IMR-90 (cell line): Measurements from ENCODE around the gene SF3B5. TPM values are rescaled to one million over a fixed set of nuclear protein-coding genes. Genes with fewer than 3 reads are reported as not detected.

Experiments
- ATAC-seq: fragments of 200-7000 bp; cut with Tn5 transposase; 2 replicates; pipeline ENCODE4 v1.9.1; 2020; ENCODE audit warnings: low read depth, mild to moderate bottlenecking, moderate library complexity
- BruUV-seq: library from RNA; stranded (reverse); fragments of 400-500 nt; replicated peaks from 2 replicates; lab custom pipeline; 2021; lab: Mats Ljungman, UMichigan
- CTCF ChIA-PET: fragments of 300-600 bp; formaldehyde crosslinking; extraction: SDS; loops from one replicate; lab custom pipeline; 2021; ENCODE audit warnings: antibody characterized with exemption; lab: Yijun Ruan, JAX
- POLR2A ChIA-PET: fragments of 300-600 bp; sonication (Branson Sonifier 250); formaldehyde crosslinking; loops from one replicate; lab custom pipeline; 2022; ENCODE audit warnings: antibody characterized with exemption; ENCODE audit not compliant: unreplicated experiment; lab: Charles Lee
- DNase-seq: peaks from one replicate; pipeline ENCODE4 v3.0.0; 2013
- H2AFZ ChIP-seq: replicated peaks from 2 replicates; pipeline ENCODE3; 2013; ENCODE audit warnings: low read length, mild to moderate bottlenecking; ENCODE audit not compliant: poor library complexity
- H2AK5ac ChIP-seq: 2 replicates; pipeline ENCODE4 v1.6.1; 2013; ENCODE audit warnings: low read depth, low read length, inconsistent platforms
- H2AK9ac ChIP-seq: replicated peaks from 2 replicates; pipeline ENCODE3; 2013; ENCODE audit warnings: mild to moderate bottlenecking, low read depth, low read length, moderate library complexity; ENCODE audit not compliant: poor library complexity
- H2BK120ac ChIP-seq: 2 replicates; pipeline ENCODE4 v1.6.1; 2013; ENCODE audit warnings: low read depth, low read length, inconsistent platforms
- H2BK15ac ChIP-seq: 3 replicates; pipeline ENCODE4 v1.6.1; 2013; ENCODE audit warnings: low read depth, low read length, inconsistent platforms
- H2BK20ac ChIP-seq: 2 replicates; pipeline ENCODE4 v1.6.1; 2013; ENCODE audit warnings: low read depth, mild to moderate bottlenecking, inconsistent platforms, low read length, moderate library complexity
- H2BK5ac ChIP-seq: 2 replicates; pipeline ENCODE4 v1.6.1; 2013; ENCODE audit warnings: mild to moderate bottlenecking, low read depth, low read length, inconsistent platforms; ENCODE audit not compliant: poor library complexity, severe bottlenecking
- H3K14ac ChIP-seq: replicated peaks from 2 replicates; pipeline ENCODE4 v1.6.1; 2013; ENCODE audit warnings: low read depth, low read length, inconsistent platforms
- H3K18ac ChIP-seq: 2 replicates; pipeline ENCODE4 v1.6.1; 2013; ENCODE audit warnings: low read depth, low read length, control low read depth
- H3K23ac ChIP-seq: 2 replicates; pipeline ENCODE4 v1.6.1; 2013; ENCODE audit warnings: low read depth, low read length, inconsistent platforms
- H3K27ac ChIP-seq: 2 replicates; pipeline ENCODE4 v1.5.1; 2013; ENCODE audit warnings: mild to moderate bottlenecking, control low read depth, low read length; ENCODE audit not compliant: insufficient read depth
- H3K27me3 ChIP-seq: 2 replicates; pipeline ENCODE4 v1.6.1; 2013; ENCODE audit warnings: low read length; ENCODE audit not compliant: control insufficient read depth, insufficient read depth
- H3K36me3 ChIP-seq: 2 replicates; pipeline ENCODE4 v1.6.1; 2013; ENCODE audit warnings: low read length, mixed read lengths; ENCODE audit not compliant: control insufficient read depth, insufficient read depth
- H3K4ac ChIP-seq: 2 replicates; pipeline ENCODE4 v1.6.1; 2013; ENCODE audit warnings: low read depth, low read length, inconsistent platforms
- H3K4me1 ChIP-seq: 2 replicates; pipeline ENCODE4 v1.6.1; 2013; ENCODE audit warnings: low read length, mixed read lengths; ENCODE audit not compliant: control insufficient read depth, insufficient read depth
- H3K4me2 ChIP-seq: 2 replicates; pipeline ENCODE4 v1.6.1; 2013; ENCODE audit warnings: low read depth, mild to moderate bottlenecking, control low read depth, low read length, moderate library complexity
- H3K4me3 ChIP-seq: 2 replicates; pipeline ENCODE4 v1.5.1; 2013; ENCODE audit warnings: low read depth, mild to moderate bottlenecking, control low read depth, low read length, moderate library complexity; ENCODE audit not compliant: insufficient read depth
- H3K56ac ChIP-seq: 2 replicates; pipeline ENCODE4 v1.6.1; 2013; ENCODE audit warnings: low read length, inconsistent platforms; ENCODE audit not compliant: insufficient read depth; ENCODE audit errors: extremely low read depth
- H3K79me1 ChIP-seq, 2 experiments: 2 replicates each; pipeline ENCODE4 v1.6.1; 2013; ENCODE audit warnings: low read length in 2 of 2, inconsistent platforms in 1 of 2, low read depth in 1 of 2
- H3K9ac ChIP-seq: 2 replicates; pipeline ENCODE4 v1.6.1; 2013; ENCODE audit warnings: low read depth, low read length, control low read depth
- H3K9me1 ChIP-seq: 2 replicates; pipeline ENCODE4 v1.6.1; 2013; ENCODE audit warnings: low read length, inconsistent platforms; ENCODE audit not compliant: insufficient read depth
- H3K9me3 ChIP-seq: 2 replicates; pipeline ENCODE4 v1.6.1; 2013; ENCODE audit warnings: low read length; ENCODE audit not compliant: control insufficient read depth, insufficient read depth
- H4K20me1 ChIP-seq: 2 replicates; pipeline ENCODE4 v1.6.1; 2013; ENCODE audit warnings: low read length, inconsistent platforms; ENCODE audit not compliant: insufficient read depth
- H4K5ac ChIP-seq: 2 replicates; pipeline ENCODE4 v1.6.1; 2013; ENCODE audit warnings: mild to moderate bottlenecking, low read depth, low read length, control low read depth
- H4K8ac ChIP-seq, 2 experiments: 2 replicates each; pipeline ENCODE4 v1.6.1; 2013; ENCODE audit warnings: low read depth in 2 of 2, low read length in 2 of 2, control low read depth in 1 of 2, inconsistent platforms in 1 of 2
- H4K91ac ChIP-seq: 2 replicates; pipeline ENCODE4 v1.6.1; 2013; ENCODE audit warnings: low read depth, low read length, inconsistent platforms; ENCODE audit not compliant: insufficient read depth
- CEBPB ChIP-seq: IDR thresholded peaks from 2 replicates; pipeline ENCODE4 v1.6.1; 2012; ENCODE audit warnings: low read depth, low read length, improper control_type of control experiment
- CTCF ChIP-seq: conservative IDR thresholded peaks from 2 replicates; pipeline ENCODE4 v1.5.1; 2012; ENCODE audit warnings: mild to moderate bottlenecking, low read depth, low read length, improper control_type of control experiment
- ELK1 ChIP-seq: fragments of 150-350 bp; IDR thresholded peaks from 2 replicates; pipeline ENCODE4 v1.6.1; 2016; ENCODE audit warnings: low read depth, mild to moderate bottlenecking, low read length, moderate library complexity, borderline replicate concordance
- MAZ ChIP-seq: IDR thresholded peaks from 2 replicates; pipeline ENCODE4 v1.6.1; 2012; ENCODE audit warnings: low read depth, mild to moderate bottlenecking, low read length, improper control_type of control experiment, moderate library complexity, borderline replicate concordance
- MXI1 ChIP-seq: IDR thresholded peaks from 2 replicates; pipeline ENCODE4 v1.6.1; 2012; ENCODE audit warnings: low read depth, mild to moderate bottlenecking, low read length, moderate library complexity, borderline replicate concordance
- NFE2L2 ChIP-seq: fragments of 150-350 bp; IDR thresholded peaks from 2 replicates; pipeline ENCODE4 v1.6.1; 2016; ENCODE audit warnings: low read depth, mild to moderate bottlenecking, low read length
- RAD21 ChIP-seq: IDR thresholded peaks from 2 replicates; pipeline ENCODE4 v1.6.1; 2012; ENCODE audit warnings: low read length, improper control_type of control experiment
- RCOR1 ChIP-seq: IDR thresholded peaks from 2 replicates; pipeline ENCODE4 v1.6.1; 2012; ENCODE audit warnings: mild to moderate bottlenecking, low read length, improper control_type of control experiment; ENCODE audit not compliant: insufficient replicate concordance
- RFX5 ChIP-seq: IDR thresholded peaks from 2 replicates; pipeline ENCODE4 v1.8.0; 2012; ENCODE audit warnings: low read depth, mild to moderate bottlenecking, low read length, moderate library complexity
- USF2 ChIP-seq: fragments of 150-350 bp; IDR thresholded peaks from 2 replicates; pipeline ENCODE4 v1.6.1; 2017; ENCODE audit warnings: mild to moderate bottlenecking, antibody characterized with exemption, low read length, low read depth
- WGBS, 2 experiments: methylation state at CpG; one replicate each; pipeline versions ENCODE4 v1.1.5 to v1.1.7; 2013; ENCODE audit warnings: missing lambda C conversion rate in 2 of 2; ENCODE audit not compliant: insufficient read length in 1 of 2; ENCODE audit errors: extremely low coverage in 2 of 2; 5-methylcytosine and 5-hydroxymethylcytosine counted together
- dilution Hi-C: fragments of 300-500 bp; cut with HindIII; formaldehyde crosslinking; loops from one replicate; pipeline ENCODE4 v1.14.3; 2018; ENCODE audit warnings: low sequenced_read_pairs; ENCODE audit not compliant: unreplicated experiment
- in situ Hi-C: fragments of 300-500 bp; cut with MboI; formaldehyde crosslinking; loops from 3 replicates; pipeline ENCODE4 v1.14.3; 2019; ENCODE audit warnings: low sequenced_read_pairs, inconsistent platforms, mixed read lengths
- intact Hi-C: fragments of 100-400 bp; cut with micrococcal nuclease; formaldehyde crosslinking; loops from 2 replicates; pipeline ENCODE4 v1.10.0; 2022
- polyA plus RNA-seq, 3 experiments: library from polyadenylated mRNA; depleted of rRNA; stranded (reverse); fragments of >200 nt; gene quantifications; 2 replicates each; pipeline ENCODE4 v1.2.3, GENCODE V29; 2012; ENCODE audit warnings: low replicate concordance in 1 of 3
- total RNA-seq: library from RNA; depleted of rRNA; stranded (reverse); fragments of >200 nt; gene quantifications from 2 replicates; pipeline ENCODE4 v1.2.3, GENCODE V29; 2012

Gene SF3B5
- total and polyA plus RNA-seq, 2 of the 4 experiments (the other 2 are of a cell fraction) = 227 to 333 TPM

- Histone ChIP-seq H4K5ac (no peak overlapping the region), H3K9ac (no peak overlapping the region), H3K9me3 (no peaks in the 10 kb centered on the region), H2AK9ac (no peak overlapping the region), H2AFZ (no peak overlapping the region), H3K4me3 (no peak overlapping the region), H2AK5ac (no peak overlapping the region), H3K27ac (no peak overlapping the region), H3K56ac (no peak overlapping the region), H2BK20ac (no peak overlapping the region), H4K20me1 (no peaks in the 10 kb centered on the region), H3K79me1 (no peaks in the 10 kb centered on the region), H4K8ac (no peak overlapping the region), H3K18ac (no peak overlapping the region), H3K14ac (no peak overlapping the region), H3K36me3 (no peaks in the 10 kb centered on the region), H3K4me1 (no peaks in the 10 kb centered on the region), H3K4ac (no peak overlapping the region), H2BK5ac (no peak overlapping the region), H3K23ac (no peak overlapping the region), H3K9me1 (no peaks in the 10 kb centered on the region), H3K4me2 (no peak overlapping the region), H3K27me3 (peaks cover 3% of the 10 kb centered on the region), H2BK120ac (no peak overlapping the region), H4K91ac (no peak overlapping the region), H2BK15ac (no peak overlapping the region)
- DNase-seq (no peak), ATAC-seq (no peak)
- TF ChIP-seq MAZ (no peak), USF2 (no peak), CEBPB (no peak), ELK1 (no peak), RCOR1 (no peak), MXI1 (no peak), CTCF (no peak), RAD21 (no peak), RFX5 (no peak), NFE2L2 (no peak)
- no CpG with 5 or more reads among the region's 2 CpGs for WGBS, 2 experiments
- POLR2A ChIA-PET = interaction anchor here (0.7 kb wide), 1 partner anchor 8 kb away, joined by 3 read pairs; no protein-coding TSS in a partner anchor
- CTCF ChIA-PET = interaction anchor here (1.1 kb wide), 1 partner anchor 30 kb away, joined by 3 read pairs; no protein-coding TSS in a partner anchor
- in situ Hi-C loops (loop anchor here (25.0 kb wide), 1 partner anchor 1088 kb away; no protein-coding TSS in a partner anchor), dilution Hi-C loops (no loop called here), intact Hi-C loops (no loop called here)
- BruUV-seq = no TSS peak
These were observed 28.5 kb upstream of the SF3B5 start for GRCh38 chr6:144123836-144124235.
